NCI-H446 treated with DMSO at 0.1 percent for 48 hours (cell line): Measurements from ENCODE around the gene ZNF775.
"Not testable (repeated sequence)": the region's sequence is repeated elsewhere in the genome, so short reads cannot be mapped to it uniquely, and the experiment has no call there.

Source experiments
- DNase-seq: peaks from one replicate; lab custom pipeline; 2025; lab: John Stamatoyannopoulos, UW

ZNF775 gene

DNA sequence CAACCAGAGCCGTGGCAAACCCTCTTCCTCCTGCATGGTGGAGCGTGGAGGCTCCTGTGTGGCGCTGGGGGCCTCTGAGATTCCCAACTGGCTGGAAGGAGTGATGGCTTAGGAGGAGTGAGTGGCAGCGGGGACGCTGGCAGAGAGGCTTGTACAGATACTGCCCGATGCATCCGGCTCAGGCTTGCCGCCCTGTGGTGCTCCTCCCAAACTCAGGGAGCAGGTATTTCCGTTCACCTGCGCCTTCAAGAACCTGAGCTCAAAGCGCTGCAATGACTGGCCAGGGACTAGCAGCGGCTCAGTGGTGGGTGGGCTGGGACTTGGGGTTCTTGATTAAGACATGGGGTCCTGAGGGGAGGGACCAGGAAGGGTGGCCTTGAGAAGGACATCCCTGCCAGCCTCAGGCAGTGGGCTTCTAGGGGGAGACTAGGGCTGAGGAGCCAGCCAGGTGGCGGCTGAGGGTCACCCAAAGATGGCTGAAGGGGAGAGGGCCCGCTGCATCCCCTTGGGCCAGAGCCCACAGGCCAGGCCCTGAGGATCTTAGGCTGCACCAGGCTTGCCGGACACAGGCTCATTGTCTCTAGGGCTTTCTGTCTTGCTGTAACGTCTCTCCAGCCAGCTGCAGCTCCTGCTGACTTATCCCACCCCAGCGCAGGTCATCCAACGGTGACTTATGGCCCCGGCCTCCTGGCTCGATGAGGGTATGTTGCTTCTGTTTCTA, 3.2 kb downstream of the ZNF775 start:
- DNase-seq = no peak

DNA sequence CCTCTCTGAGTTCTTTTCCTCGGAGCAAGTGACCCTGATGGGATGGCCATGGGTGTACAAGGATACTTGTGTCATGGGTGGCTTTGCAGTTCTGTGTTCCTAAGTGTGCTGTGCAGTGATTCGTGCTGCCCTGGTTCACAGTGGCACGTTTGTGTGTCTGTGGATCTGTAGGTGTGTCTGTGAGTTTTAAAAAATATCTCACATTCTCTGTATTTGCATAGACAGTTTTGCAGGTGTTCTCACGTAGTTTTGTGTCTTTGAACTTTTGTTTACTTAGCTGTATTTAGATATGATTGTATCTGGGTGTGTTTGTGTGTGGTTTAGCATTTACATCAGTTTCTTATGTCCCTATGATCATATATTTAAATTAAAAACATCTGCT, 3.7 kb downstream of the ZNF775 start:
- no peak for DNase-seq

DNA sequence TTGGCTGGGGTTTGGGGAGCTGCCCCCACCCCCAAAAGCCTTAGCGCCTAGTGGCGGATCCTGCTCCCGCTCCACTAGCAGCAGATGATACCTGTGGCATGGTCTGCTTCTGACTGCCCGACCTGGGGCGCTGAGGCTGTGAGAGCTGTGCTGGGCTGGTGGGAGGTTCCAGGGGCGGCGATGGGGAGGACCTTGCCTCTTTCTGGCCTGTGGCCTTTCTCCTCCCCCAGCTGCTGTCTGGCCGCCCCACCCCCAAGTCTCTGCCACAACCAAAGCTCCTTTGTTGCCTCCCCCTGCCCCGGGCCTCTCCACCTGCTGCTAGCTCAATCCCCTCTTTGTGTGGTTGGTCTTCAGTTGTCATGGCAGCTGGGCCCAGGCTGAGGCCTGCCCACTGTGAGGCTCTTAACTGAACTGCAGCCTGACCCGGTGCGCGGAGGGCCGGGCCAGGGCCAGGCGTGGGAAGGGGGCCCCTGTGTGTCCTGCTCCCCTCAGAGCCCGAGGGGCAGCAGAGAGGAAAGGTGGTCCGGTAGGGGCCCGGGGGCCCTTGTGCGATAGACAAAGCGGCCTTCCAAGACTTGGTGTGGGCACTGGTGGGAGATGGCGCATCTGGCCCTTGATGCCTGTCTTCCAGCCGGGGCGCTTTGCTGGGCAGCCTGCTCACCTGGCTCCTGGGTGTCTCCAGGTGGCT, 4.7 kb downstream of the ZNF775 start:
- DNase-seq = no peak

DNA sequence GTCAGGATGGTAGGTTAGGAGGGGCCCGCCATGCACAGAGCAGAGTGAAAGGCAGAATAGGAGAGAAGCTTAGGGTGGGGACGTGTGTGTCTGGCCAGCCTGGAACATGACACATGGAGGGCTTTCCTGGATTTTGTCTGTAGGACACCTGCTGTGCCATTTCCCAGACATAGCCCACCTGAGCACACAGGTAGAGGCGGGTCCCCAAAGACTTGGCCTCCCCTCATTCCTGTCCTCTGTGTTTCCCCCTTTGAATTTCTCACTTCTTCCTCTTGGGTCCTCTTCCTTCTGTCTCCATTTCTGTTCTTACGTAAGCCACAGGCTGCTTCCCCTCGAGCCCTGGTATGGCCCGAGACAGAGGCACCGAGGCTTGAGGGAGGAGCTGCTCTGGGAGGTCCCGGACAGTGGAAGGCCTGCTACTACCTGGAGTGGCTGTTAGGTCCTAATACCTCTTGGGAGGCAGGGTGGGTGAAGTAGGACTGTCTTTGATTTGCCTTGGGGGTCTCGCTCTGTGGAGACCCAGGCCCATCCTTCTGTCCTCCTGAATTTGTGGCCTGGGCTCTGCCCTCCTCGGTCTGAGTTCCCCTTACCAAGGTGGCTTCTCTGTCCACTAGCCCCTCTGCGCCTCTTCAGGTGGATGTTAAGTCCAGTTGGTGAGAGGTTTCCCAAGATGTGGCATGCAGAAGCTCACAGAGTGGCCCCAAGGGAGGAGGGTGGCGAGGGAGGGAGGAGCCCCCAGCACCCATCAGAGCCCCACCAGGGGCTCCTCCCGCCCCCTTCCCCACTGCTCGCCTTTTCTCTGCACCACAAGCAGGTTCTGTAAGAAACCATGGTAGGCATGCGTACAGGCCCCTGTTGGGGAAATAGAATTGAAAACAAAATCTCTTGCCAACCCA, 5.5 kb downstream of the ZNF775 start:
- DNase-seq = no peak

DNA sequence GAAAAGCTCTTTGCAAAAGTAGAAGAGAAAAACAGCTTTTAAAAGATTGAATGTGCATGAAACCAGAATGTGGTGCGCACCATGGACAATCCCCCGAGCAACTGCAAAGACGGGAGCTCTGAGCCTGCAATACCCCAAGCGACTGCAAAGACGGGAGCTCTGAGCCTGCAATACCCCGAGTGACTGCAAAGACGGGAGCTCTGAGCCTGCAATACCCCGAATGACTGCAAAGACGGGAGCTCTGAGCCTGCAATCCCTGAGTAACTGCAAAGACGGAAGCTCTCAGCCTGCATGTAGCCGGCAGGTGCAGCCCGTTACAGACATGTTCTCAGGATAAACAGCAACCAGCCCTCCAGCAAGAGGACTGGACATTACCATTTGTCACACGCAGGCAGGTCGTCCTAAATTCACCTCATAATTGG, 6.2 kb downstream of the ZNF775 start:
- DNase-seq = no peak

DNA sequence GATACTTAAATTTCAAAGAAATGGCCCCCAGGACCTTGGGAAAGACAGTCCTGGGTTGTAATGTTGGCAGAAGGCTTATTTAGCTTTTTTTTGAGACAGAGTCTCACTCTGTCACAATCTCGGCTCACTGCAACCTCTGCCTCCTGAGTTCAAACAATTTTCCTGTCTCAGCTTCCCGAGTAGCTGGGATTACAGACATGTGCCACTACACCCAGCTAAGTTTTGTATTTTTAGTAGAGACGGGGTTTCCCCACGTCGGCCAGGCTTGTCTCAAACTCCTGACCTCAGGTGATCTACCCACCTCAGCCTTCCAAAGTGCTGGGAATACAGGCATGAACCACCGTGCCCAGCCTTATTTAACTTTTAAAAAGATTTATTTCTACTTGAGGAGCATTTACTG, 6.8 kb downstream of the ZNF775 start:
- not testable (repeated sequence) for DNase-seq

DNA sequence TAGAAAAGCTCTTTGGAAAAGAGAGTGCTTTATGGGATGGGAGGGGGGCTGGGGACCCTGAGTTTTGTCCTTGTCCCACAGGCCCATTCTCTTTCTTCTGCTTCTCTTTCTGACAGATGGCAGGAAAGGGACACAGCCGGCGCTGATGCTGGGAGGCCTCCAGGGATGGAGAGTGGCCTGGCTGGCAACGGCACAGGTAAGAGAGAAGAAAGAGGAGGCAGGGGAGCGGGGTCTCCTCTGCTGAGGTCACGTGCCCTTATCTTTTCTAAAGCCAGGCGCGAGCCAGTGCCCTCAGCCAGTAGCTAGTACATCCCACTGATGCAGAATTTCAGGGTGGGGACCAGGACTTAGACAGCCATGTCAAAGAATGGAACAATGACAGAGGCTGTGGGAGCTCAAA, 9.2 kb downstream of the ZNF775 start:
- no peak for DNase-seq

DNA sequence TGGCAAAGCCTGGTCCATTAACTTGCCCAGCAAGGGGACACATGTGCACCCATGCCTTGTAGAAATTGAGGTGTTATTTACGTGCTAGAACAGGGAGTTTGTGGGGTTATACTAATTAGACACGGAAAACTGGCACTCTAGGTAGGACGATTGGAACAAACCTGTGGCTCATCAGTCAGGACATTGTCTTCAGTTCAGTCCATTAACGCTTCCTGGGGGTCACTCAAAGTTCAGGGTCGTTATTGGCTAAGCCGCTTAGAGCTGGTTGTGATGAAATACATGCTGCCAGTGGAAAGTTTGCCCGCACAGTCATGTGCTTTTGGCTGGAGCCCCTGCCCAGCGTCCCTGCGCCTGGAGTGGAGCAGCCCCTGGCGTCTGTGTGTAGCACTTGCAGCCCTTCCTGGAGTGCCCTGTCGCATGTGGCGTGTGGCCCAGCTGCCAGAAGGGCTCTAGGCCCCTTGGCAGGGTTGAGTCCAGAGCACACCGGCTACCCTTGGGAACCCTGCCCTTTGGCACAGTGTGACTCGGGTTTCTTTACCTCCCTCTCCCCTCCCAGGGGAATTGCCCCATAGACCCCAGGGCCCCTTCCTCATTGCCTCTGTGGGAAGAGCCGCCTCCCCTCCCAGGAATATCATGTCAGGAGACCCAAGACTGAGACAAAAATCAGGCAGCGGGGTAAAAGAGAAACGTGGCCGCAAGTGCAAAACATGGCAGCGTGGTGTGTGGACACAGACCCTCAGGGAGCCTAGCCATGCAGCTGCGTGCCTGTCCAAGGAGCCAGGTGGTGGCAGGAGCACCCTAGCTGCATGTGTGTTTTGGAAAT, 9.8 kb downstream of the ZNF775 start:
- DNase-seq = peak; percentile 58

DNA sequence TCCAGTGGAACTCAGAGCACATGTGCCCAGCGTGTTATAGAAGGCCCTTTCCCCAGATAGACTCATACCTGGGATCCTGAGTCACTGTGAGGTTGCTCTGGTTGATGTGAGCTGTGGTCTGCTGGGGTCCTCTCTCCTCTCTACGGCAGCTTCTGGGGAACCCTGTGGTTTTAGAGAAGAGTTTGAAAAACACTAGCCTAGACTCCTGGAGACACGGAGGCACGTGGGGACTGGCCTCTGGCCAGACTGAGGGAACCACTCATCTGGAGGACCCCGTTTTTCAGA, 10.3 kb downstream of the ZNF775 start:
- no peak for DNase-seq

DNA sequence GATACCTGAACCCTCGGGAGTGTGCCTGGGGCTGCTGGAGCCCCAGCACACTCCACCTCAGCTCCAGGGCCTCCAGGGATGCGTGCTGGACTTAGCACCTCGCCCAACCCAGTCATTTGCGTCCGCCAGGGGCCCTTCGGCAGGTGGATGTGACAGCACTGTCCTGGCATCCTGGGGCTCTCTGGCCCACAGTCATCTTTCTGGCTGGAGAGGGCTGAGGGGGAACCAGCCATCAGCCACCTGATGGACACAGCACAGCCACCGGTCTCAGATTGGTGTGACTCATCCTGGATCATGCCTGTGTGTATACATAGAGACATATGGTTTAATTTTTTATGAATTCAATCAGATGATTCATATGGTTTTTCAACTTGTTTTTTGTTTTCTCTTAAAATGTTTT, 11.1 kb downstream of the ZNF775 start:
- no peak for DNase-seq

DNA sequence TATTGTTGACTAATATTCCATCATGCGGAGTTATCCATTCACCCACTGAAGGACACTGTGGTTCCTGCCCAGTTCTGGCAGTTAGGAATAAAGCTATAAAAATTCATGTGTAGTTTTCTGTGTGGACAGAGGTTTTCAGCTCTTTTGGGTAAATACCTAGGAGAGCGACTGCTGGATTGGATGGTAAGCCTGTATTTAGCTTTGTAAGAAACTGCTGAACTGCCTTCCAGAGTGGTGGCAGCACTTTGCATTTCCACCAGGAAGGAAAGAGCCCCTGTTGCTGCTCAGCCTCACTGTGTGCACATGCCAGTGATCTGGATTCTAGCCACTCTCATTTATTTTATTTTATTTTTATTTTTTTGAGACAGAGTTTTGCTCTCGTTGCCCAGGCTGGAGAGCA, 14.2 kb downstream of the ZNF775 start:
- DNase-seq = no peak

DNA sequence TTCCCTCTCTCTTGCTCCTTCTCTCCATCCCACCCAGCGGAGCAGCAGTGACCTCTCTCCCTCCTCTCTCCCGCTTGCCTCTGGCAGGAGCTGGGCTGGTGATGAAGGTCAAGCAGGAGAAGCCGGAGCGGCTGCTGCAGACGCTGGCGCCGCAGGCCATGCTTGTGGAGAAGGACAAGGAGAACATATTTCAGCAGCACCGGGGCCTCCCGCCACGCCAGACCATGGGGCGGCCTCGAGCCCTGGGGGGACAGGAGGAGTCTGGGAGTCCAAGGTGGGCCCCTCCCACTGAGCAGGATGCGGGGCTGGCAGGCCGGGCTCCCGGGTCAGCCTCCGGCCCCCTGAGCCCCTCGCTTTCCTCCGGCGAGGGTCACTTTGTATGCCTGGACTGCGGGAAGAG, 17.3 kb downstream of the ZNF775 start:
- no peak for DNase-seq

DNA sequence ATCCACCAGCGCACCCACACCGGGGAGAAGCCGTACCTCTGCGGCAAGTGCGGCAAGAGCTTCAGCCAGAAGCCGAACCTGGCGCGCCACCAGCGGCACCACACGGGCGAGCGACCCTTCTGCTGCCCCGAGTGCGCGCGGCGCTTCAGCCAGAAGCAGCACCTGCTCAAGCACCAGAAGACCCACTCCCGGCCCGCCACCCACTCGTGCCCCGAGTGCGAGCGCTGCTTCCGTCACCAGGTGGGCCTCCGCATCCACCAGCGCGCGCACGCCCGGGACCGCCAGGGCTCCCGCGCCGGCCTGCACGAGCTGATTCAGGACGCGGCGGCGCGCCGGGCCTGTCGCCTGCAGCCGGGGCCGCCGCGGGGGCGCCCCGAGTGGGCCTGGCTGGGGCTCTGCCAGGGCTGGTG, 17.7 kb downstream of the ZNF775 start:
- no peak for DNase-seq

DNA sequence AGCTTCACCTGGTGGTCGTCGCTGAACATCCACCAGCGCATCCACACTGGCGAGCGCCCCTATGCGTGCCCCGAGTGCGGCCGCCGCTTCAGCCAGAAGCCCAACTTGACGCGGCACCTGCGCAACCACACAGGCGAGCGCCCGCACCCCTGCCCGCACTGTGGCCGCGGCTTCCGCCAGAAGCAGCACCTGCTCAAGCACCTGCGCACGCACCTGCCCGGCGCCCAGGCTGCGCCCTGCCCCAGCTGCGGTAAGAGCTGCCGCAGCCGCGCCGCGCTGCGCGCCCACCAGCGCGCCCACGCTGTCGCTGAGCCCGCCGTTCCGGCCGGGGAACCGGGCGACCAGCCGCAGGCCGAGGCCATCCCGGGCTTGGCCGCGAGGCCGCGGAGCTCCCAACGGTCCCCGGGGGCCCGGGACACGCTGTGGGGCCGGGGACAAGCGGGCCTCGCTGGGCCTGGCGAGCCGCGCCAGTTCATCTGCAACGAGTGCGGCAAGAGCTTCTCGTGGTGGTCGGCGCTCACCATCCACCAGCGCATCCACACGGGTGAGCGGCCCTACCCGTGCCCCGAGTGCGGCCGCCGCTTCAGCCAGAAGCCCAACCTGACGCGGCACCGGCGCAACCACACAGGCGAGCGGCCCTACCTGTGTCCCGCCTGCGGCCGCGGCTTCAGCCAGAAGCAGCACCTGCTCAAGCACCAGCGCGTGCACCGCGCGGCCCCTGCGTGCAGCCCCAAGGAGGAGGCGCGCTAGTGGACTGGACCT, 18.4 kb downstream of the ZNF775 start:
- DNase-seq = no peak

DNA sequence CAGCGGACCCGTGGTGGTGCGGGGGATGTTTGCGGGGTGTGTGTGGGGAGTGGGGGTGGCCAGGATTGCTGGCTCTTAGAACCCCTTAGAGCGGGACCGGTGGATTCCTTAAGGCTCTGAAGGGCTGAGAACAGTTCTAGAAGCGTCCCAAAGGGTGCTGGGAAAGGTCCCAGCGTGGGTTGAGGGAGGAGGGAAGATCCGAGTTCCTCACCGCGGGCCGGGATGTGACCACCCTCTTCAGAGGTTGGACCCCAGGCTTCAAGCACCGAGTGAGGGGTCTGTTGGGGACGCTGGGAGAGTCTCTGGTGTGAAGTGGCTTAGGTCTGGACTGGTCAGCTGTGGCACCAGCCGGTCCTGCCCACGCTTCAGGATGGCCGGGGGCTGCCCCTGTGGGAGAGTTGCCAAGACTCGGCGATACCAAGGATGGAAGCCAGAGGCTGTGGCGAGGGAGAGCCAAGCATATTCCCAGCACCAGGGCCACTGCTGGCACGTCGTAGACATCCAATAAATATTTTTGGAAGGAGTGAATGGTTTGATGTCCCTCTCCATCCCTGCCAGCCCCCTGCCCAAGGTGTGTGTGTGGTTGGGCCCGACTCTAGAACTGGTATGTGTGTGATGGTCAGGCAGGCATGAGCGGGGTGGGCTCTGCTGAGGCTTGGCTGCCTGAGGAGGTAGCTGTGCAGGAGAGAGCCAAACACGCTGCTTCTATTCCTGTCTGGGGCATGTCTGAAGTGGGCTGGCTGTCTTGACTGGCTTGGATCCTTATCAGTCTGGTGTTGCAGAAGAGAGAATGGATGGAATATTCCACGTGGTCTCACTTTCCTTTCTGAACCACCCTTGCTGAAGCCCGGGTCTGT, 19.2 kb downstream of the ZNF775 start:
- no peak for DNase-seq

DNA sequence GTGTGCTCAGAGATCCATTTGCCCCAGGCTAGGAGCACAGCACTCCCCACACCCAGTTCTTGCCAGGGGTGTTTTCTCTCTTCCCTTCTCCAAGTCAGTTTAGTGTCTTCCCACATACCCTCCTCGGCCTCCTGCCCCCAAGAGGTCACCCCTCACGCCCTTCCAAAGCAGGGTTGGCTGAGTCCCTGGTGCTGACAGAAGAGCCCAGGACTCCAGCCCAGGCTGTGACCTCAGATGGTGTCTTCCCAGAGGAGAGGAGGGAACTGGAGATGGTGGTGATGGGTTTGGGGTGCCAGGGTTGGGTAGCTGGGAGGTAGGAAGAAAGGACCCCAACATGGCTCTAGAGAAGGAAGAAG, 19.8 kb downstream of the ZNF775 start:
- DNase-seq = no peak

DNA sequence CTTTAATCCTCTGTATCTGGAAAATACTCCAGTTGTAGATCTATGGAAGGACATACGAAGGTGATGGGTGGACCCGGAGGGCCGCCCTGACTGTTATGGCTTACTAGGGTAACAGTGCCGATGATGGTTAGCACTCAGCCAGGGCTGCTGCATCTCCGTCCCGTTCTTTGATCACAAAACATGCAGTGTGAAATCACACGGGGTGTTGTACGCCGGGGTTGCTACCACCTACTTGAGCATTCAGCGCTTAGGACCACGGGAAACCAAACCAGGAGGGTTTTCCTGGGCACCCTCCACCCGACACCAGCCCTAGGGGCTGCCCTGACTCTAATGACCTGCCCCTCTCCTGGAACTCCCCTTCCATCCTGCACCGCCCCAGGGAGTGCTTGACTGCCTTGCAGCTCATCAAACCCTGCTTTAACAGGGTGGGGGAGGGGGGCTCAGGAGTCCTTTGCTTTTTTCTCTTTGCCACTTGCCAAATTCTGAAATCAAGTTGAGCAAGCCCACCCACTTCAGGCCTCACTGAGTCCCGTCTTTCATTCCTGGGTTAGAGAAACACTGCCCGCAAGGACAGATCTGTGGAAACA, 20.4 kb downstream of the ZNF775 start:
- no peak for DNase-seq

DNA sequence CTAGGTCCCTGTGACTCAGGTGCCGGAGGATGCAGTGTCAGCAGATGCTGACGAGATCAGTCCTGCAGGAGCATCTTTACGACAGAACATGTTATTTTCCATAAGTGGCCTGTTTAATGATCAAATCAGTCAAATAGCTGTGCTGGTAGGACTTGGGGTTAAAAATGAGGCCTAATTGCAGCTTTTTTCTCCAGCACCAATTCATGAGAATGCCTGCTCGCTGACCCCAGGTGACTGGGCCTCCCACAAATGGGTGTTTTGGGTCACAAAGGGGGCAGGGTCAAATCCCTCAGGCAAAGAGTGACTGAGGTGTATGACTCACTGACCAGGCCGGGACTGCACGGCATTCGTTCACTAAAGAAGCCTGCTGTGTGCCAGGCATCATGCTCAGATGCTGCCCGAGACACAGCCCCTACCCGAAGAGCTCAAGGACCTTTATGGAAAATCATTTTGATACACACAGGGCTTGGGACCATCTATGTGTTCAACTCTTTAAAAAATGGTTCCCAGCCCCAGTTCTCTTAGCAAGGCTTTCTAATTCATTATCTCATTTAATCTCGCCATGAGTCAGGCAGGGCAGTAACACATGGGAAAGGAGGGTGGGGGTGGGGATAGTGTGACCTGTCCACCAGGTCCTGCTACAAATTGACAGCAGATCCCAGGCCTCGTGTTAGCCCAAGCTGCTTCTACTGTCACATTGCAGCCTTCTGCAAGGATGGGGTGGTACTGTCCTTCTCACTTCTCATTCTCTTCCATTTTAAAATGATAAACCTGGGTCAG, 21.1 kb downstream of the ZNF775 start:
- DNase-seq = no peak

DNA sequence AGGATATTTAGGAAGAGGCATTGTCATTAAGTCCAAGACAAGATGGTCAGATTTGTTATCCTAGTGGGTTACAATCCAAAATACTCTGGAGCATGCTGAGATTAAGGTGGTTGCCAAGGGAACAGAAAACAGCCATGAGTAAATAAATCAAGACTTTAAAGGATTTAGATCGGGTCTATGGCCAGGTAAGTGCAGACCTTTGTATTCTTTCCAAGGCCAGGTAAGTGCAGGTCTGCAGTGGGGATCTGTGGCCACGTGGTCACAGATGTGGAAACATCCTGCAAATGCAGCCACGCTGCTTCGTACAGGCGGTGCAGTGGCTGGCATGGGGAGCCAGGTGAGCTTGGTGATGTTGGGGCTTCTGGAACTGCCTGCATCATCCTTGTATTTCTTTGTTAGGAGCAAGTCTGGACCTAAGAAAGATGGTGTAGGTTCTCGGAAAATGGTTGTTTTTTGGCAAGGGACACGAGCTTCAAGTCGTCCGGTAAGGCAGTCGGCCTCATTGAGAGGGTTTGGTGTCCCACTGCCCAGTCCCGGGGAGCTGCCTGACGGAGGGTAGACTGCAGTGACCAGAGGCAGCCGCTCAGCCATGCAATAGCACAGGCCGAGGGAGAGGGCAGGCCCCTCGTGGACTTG, 21.8 kb downstream of the ZNF775 start:
- no peak for DNase-seq
